Measurements from ENCODE around the gene SOHLH1. TPM values are rescaled to one million over a fixed set of nuclear protein-coding genes. Genes with fewer than 3 reads are reported as not detected.

SOHLH1 gene
- total RNA-seq, 1 experiment from 2014 or later: not detected

DNA sequence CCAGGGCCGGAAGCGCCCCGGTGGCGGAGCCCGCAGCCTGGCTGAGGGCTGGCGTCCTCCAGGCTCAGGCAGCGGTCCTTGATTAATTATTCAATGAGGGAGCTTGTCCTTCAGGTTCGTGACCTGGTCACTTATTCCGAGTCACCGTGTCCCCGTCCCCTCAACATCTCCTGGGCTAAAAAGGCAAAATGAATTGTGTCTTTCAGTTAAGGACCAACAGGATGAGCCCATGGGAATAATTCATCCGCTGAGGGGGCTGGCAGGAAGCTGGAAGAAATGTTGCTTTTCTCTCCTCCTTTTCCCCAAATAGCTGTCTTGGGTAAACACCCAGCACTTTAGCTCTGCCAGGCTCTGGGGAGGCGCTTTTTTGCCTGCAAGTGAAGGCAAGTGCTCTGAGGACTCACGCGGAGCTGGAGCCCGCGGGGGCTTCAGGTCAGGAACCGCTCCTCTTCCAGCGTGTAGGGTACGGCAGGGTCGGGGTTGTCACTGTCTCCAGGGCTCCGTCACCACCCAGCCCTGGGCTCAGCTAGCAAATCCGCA, 15.8 kb upstream of the SOHLH1 start:
- intact Hi-C loops (cut with micrococcal nuclease; ENCODE audit: unreplicated experiment): no loop called here
- H3K4me1 ChIP-seq (ENCODE audit: insufficient read depth, low read length, poor library complexity, severe bottlenecking): peaks cover 5% of the 10 kb centered on the region
- peaks cover 35% of the 10 kb centered on the region for H3K27me3 ChIP-seq (replicated peaks; ENCODE audit: insufficient read depth, low read depth, low read length, poor library complexity)
- no peaks in the 10 kb centered on the region for H3K36me3 ChIP-seq (ENCODE audit: insufficient read depth, low read length, poor library complexity, severe bottlenecking)
- BruUV-seq (replicated peaks): no TSS peak
- H3K27ac ChIP-seq (ENCODE audit: low read depth, low read length, poor library complexity, severe bottlenecking): no peak overlapping the region
- no peak overlapping the region for H3K4me3 ChIP-seq (ENCODE audit: low read depth, low read length, poor library complexity, severe bottlenecking)
- no peak for DNase-seq (ENCODE audit: low spot score)
- ChIA-PET POLR2A (ENCODE audit: low non-redundant PET) (no interaction called here), CTCF (no interaction called here)
- H3K9me3 ChIP-seq (ENCODE audit: low read depth, low read length, poor library complexity, severe bottlenecking): no peaks in the 10 kb centered on the region
- no peak for TF ChIP-seq EZH2 (IDR thresholded peaks at IDR 0.05; ENCODE audit: borderline replicate concordance, low read depth, low read length, poor library complexity, severe bottlenecking)
- TF ChIP-seq CTCF (conservative IDR thresholded peaks at IDR 0.05; ENCODE audit: low read depth, low read length): no peak

- no peaks in the 10 kb centered on the region for H3K36me3 ChIP-seq (ENCODE audit: insufficient read depth, low read length, poor library complexity, severe bottlenecking)
- CTCF ChIA-PET: no interaction called here
- no peak overlapping the region for H3K4me3 ChIP-seq (ENCODE audit: low read depth, low read length, poor library complexity, severe bottlenecking)
- TF ChIP-seq EZH2 (IDR thresholded peaks at IDR 0.05; ENCODE audit: borderline replicate concordance, low read depth, low read length, poor library complexity, severe bottlenecking): peak; percentile 34
- no peak for TF ChIP-seq CTCF (conservative IDR thresholded peaks at IDR 0.05; ENCODE audit: low read depth, low read length)
- POLR2A ChIA-PET (ENCODE audit: low non-redundant PET): no interaction called here
- no peak overlapping the region for H3K27ac ChIP-seq (ENCODE audit: low read depth, low read length, poor library complexity, severe bottlenecking)
- H3K9me3 ChIP-seq (ENCODE audit: low read depth, low read length, poor library complexity, severe bottlenecking): no peaks in the 10 kb centered on the region
- DNase-seq (ENCODE audit: low spot score): no peak
- peaks cover 35% of the 10 kb centered on the region for H3K27me3 ChIP-seq (replicated peaks; ENCODE audit: insufficient read depth, low read depth, low read length, poor library complexity)
- H3K4me1 ChIP-seq (ENCODE audit: insufficient read depth, low read length, poor library complexity, severe bottlenecking): peaks cover 5% of the 10 kb centered on the region
- no TSS peak for BruUV-seq (replicated peaks)
- intact Hi-C loops (cut with micrococcal nuclease; ENCODE audit: unreplicated experiment): no loop called here
Measured at GRCh38 chr9:135714242-135715055, 15.2 kb upstream of the SOHLH1 start.

GRCh38 chr9:135712613-135713295, 13.5 kb upstream of the SOHLH1 start:
- Histone ChIP-seq H3K4me1 (ENCODE audit: insufficient read depth, low read length, poor library complexity, severe bottlenecking) (peaks cover 5% of the 10 kb centered on the region), H3K9me3 (ENCODE audit: low read depth, low read length, poor library complexity, severe bottlenecking) (no peaks in the 10 kb centered on the region), H3K27ac (ENCODE audit: low read depth, low read length, poor library complexity, severe bottlenecking) (no peak overlapping the region), H3K27me3 (replicated peaks; ENCODE audit: insufficient read depth, low read depth, low read length, poor library complexity) (peaks cover 35% of the 10 kb centered on the region), H3K36me3 (ENCODE audit: insufficient read depth, low read length, poor library complexity, severe bottlenecking) (no peaks in the 10 kb centered on the region), H3K4me3 (ENCODE audit: low read depth, low read length, poor library complexity, severe bottlenecking) (no peak overlapping the region)
- intact Hi-C loops (cut with micrococcal nuclease; ENCODE audit: unreplicated experiment): no loop called here
- no peak for TF ChIP-seq CTCF (conservative IDR thresholded peaks at IDR 0.05; ENCODE audit: low read depth, low read length)
- TF ChIP-seq EZH2 (IDR thresholded peaks at IDR 0.05; ENCODE audit: borderline replicate concordance, low read depth, low read length, poor library complexity, severe bottlenecking): no peak
- DNase-seq (ENCODE audit: low spot score): no peak
- BruUV-seq (replicated peaks): no TSS peak
- ChIA-PET POLR2A (ENCODE audit: low non-redundant PET) (no interaction called here), CTCF (no interaction called here)

All from A673 (cell line).